Tibial artery (tissue), 4 donors: ENCODE measurements around the gene ITM2A.

Experiments
- DNase-seq, 2 donors: peaks; one replicate each; pipeline ENCODE4 v3.0.0-alpha.2; 2019
- H3K27ac ChIP-seq, 2 donors: fragments of 200-600 bp; sonication (generic) in 1 of 2; 1 replicate in 1 of 2; 2 replicates in 1 of 2; pipeline ENCODE4 v1.5.1; 2018 to 2019; ENCODE audit warnings: mild to moderate bottlenecking in 1 of 2
- H3K27me3 ChIP-seq, 2 donors: fragments of 200-600 bp; sonication (generic) in 1 of 2; one replicate each; pipeline versions ENCODE4 v1.5.1 to v1.6.0; 2016 to 2019
- H3K36me3 ChIP-seq, 3 donors: fragments of 200-600 bp; sonication (generic) in 2 of 3; one replicate each; pipeline ENCODE4 v1.5.1; 2016 to 2019; ENCODE audit warnings: mild to moderate bottlenecking in 2 of 3
- H3K4me1 ChIP-seq, 4 donors: fragments of 200-600 bp; sonication (generic) in 2 of 4; 1 replicate in 3 of 4; 2 replicates in 1 of 4; pipeline ENCODE4 v1.5.1; 2016 to 2019
- H3K4me3 ChIP-seq, 2 donors: fragments of 200-600 bp; sonication (generic) in 1 of 2; 1 replicate in 1 of 2; 2 replicates in 1 of 2; pipeline ENCODE4 v1.5.1; 2018 to 2019; ENCODE audit warnings: mild to moderate bottlenecking in 2 of 2
- H3K9me3 ChIP-seq, 3 donors: fragments of 200-600 bp; sonication (generic) in 1 of 3; one replicate each; pipeline ENCODE4 v1.5.1; 2016 to 2019
- intact Hi-C: fragments of 100-400 bp; cut with DNase I; formaldehyde crosslinking; loops from one replicate; pipeline ENCODE4 v1.15.0; 2023; ENCODE audit warnings: low total_unique reads
- TF ChIP-seq, protein P1 (sequence below), 2 experiments: fragments of 200-600 bp in 1 of 2; fragments of 450-650 bp in 1 of 2; IDR thresholded peaks; one replicate each; pipeline ENCODE4 v1.5.1; 2017 to 2019; ENCODE audit warnings: antibody characterized with exemption in 2 of 2, mild to moderate bottlenecking in 1 of 2, moderate library complexity in 1 of 2

Gene ITM2A

GRCh38 chrX:79409657-79410056 lies 42.5 kb upstream of the ITM2A start:
- intact Hi-C loops, result no loop called here
- TF ChIP-seq, protein P1, sequence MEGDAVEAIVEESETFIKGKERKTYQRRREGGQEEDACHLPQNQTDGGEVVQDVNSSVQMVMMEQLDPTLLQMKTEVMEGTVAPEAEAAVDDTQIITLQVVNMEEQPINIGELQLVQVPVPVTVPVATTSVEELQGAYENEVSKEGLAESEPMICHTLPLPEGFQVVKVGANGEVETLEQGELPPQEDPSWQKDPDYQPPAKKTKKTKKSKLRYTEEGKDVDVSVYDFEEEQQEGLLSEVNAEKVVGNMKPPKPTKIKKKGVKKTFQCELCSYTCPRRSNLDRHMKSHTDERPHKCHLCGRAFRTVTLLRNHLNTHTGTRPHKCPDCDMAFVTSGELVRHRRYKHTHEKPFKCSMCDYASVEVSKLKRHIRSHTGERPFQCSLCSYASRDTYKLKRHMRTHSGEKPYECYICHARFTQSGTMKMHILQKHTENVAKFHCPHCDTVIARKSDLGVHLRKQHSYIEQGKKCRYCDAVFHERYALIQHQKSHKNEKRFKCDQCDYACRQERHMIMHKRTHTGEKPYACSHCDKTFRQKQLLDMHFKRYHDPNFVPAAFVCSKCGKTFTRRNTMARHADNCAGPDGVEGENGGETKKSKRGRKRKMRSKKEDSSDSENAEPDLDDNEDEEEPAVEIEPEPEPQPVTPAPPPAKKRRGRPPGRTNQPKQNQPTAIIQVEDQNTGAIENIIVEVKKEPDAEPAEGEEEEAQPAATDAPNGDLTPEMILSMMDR (IDR thresholded peaks at IDR 0.05), result no peak

GRCh38 chrX:79408623-79409322 lies 41.6 kb upstream of the ITM2A start:
- no peak overlapping the region for H3K27ac ChIP-seq
- TF ChIP-seq, protein P1 (IDR thresholded peaks at IDR 0.05), result no peak
- no peak for DNase-seq
- no peaks in the 10 kb centered on the region for H3K27me3 ChIP-seq
- intact Hi-C loops, result no loop called here
- H3K9me3 ChIP-seq, result no peaks in the 10 kb centered on the region
- H3K4me1 ChIP-seq, result no peaks in the 10 kb centered on the region
- H3K4me3 ChIP-seq, result no peak overlapping the region
- no peaks in the 10 kb centered on the region for H3K36me3 ChIP-seq

More at GRCh38 chrX:79409657-79410056, 42.5 kb upstream of the ITM2A start:
- no peaks in the 10 kb centered on the region for H3K27me3 ChIP-seq
- H3K36me3 ChIP-seq, result no peaks in the 10 kb centered on the region
- no peak overlapping the region for H3K4me3 ChIP-seq
- H3K9me3 ChIP-seq, result no peaks in the 10 kb centered on the region
- H3K4me1 ChIP-seq, result no peaks in the 10 kb centered on the region
- no peak for DNase-seq
- no peak overlapping the region for H3K27ac ChIP-seq

- Histone ChIP-seq H3K27me3 (no peaks in the 10 kb centered on the region), H3K4me3 (no peak overlapping the region), H3K4me1 (no peaks in the 10 kb centered on the region), H3K27ac (no peak overlapping the region), H3K9me3 (no peaks in the 10 kb centered on the region), H3K36me3 (no peaks in the 10 kb centered on the region)
- no peak for DNase-seq
- intact Hi-C loops, result no loop called here
- TF ChIP-seq, protein P1 (IDR thresholded peaks at IDR 0.05), result no peak
These were observed 33.5 kb upstream of the ITM2A start for GRCh38 chrX:79400623-79401022.

DNA sequence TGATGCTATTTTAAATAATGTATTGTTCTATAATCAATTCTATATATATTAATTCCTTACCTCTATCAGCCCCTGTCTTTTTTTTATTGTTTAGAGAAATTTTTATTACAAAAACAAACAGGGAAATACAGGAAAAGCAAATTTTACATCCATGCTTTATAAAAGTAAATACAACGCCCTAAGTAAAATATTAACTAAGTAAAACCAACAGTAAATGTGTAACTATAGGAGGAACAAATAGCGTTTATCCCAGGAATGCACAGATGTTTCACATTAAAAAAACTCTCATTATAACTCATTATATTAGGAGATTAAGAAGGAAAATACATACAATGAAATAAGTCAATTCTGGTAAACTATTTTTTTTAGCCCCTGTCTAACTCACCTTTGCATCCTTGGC lies 8.2 kb upstream of the ITM2A start:
- Histone ChIP-seq H3K9me3 (no peaks in the 10 kb centered on the region), H3K27me3 (no peaks in the 10 kb centered on the region), H3K27ac (no peak overlapping the region), H3K4me1 (no peaks in the 10 kb centered on the region), H3K4me3 (no peak overlapping the region), H3K36me3 (no peaks in the 10 kb centered on the region)
- TF ChIP-seq, protein P1 (IDR thresholded peaks at IDR 0.05), result no peak
- DNase-seq, result no peak
- intact Hi-C loops, result no loop called here

DNA sequence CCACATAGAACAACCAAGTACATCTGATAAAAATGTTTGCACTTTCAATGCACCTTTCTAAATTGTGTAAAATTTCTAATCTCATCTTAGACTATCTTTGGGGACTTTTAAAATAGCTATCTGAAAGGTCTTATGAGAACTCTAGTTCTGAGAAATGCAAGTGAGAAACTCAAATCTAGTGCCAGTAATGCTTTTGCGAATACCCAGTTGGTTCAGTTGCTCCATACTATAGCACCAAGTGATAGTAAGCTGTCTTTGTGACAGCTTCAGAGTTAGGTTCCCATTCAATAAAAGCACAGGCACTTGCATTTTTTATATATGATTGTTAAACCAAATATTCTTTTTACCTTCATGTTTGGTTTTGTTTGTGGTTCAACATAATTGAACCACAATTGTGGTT lies 4.5 kb upstream of the ITM2A start:
- no peak overlapping the region for H3K4me3 ChIP-seq
- no peak for DNase-seq
- H3K4me1 ChIP-seq, result no peaks in the 10 kb centered on the region
- TF ChIP-seq, protein P1 (IDR thresholded peaks at IDR 0.05), result no peak
- no peaks in the 10 kb centered on the region for H3K9me3 ChIP-seq
- no peak overlapping the region for H3K27ac ChIP-seq
- no peaks in the 10 kb centered on the region for H3K27me3 ChIP-seq
- H3K36me3 ChIP-seq, result no peaks in the 10 kb centered on the region
- intact Hi-C loops, result no loop called here

DNA sequence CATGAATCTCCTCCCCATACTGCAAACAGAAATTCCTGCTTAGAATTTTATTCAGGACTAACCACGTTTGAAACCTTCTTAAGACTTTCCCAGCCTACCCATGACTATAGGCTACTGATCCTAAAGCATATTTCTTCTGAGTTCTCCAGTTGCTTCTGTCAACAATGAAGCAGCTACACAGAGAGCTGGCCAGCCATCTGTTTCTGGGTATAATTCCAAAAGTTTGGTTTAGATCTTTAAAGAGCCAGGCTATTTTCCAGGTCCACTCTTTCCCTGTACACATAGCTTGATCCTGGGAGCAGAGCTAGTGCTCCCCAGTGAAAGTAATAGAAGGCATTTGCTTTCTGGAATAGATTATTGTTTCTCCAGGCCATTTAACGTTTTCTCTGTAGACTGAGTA lies 4.0 kb upstream of the ITM2A start:
- H3K4me3 ChIP-seq, result no peak overlapping the region
- no peaks in the 10 kb centered on the region for H3K4me1 ChIP-seq
- no peaks in the 10 kb centered on the region for H3K27me3 ChIP-seq
- no peaks in the 10 kb centered on the region for H3K36me3 ChIP-seq
- intact Hi-C loops, result no loop called here
- TF ChIP-seq, protein P1 (IDR thresholded peaks at IDR 0.05), result no peak
- no peak for DNase-seq
- no peak overlapping the region for H3K27ac ChIP-seq
- H3K9me3 ChIP-seq, result no peaks in the 10 kb centered on the region
